GM11168 (cell line): ENCODE data around the gene CINP.
"Not testable (repeated sequence)": the region's sequence is repeated elsewhere in the genome, so short reads cannot be mapped to it uniquely, and the experiment has no call there.

Experiments used
- in situ Hi-C: fragments of 300-500 bp; cut with MboI; formaldehyde crosslinking; loops from one replicate; pipeline ENCODE4 v1.12.0; 2022; ENCODE audit warnings: low sequenced_read_pairs; ENCODE audit not compliant: unreplicated experiment

Gene CINP

DNA sequence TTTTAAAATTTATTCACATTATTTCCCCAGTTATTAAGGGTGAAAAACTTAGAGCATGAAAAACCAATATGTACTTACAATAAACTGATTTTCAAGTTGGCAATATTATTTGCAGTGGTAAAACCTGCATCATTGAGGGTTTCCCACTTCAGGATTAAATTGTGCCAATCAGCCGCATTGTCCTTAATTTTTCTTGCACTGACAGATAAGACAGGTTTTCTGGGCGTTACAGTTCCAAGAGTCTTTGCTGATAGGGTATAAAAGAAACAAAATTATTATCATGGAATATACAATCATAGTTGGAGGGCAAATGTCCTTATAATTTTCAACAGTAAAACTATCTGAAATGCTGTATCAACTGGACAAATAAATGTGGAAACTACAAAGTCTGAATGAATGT, 3.3 kb downstream of the CINP start:
- in situ Hi-C loops = no loop called here

DNA sequence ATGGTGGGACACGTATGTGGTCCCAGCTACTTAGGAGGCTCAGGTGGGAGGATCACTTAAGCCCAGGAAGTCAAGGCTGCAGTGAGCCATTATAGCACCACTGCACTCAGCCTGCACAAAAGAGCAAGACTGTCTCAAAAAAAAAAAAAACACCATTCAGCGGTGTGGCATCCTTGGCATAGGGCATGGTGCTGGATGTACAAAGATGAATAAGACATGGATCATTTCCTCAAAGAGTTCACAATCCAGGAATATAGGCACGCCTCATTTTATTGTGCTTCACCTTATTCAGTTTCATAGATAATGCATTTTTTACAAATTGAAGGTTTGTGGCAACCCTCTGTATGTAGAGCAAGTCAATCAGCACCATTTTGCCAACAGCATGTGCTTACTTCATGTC, 6.4 kb downstream of the CINP start:
- in situ Hi-C loops = no loop called here

DNA sequence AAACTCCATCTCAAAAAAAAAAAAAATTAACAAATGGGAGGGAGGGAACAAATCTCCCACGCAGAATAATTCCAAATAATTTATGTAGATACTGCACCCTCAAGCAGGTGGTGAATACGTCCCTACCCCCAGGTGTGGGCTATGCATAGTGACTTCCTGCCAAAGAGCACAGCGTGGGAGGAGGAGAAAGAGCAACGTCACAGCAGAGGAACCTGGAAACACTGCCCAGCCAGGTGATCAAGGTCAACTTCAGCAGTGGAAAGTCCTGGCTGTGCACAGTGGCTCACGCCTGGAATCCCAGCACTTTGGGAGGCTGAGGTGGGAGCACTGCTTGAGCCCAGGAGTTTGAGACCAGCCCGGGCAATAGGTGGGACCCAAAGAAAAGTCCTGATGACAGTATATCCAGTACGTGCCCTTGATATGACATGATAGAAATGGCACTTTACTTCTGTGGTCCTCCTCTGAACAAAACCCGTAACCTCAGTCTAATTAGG, 9.5 kb downstream of the CINP start:
- in situ Hi-C loops = no loop called here

DNA sequence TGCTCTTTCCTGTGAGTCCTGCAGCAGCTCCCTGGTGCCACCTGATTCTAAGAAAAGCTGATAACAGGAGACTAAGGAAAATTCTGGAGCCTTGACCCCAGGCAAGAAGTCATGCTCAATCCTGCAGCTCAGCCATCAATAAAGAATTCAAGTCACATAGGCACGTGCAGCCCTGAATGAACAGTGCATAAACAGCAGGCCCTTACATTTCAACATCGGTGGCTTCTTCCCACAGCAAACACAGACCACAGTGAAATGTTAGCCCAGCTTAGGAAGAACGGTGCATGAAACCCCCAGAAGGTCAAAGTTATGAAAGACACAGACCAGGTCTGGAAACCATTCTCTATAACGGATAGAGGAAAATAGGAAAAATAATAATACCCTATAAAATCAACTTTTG, 10.5 kb downstream of the CINP start:
- in situ Hi-C loops = no loop called here

DNA sequence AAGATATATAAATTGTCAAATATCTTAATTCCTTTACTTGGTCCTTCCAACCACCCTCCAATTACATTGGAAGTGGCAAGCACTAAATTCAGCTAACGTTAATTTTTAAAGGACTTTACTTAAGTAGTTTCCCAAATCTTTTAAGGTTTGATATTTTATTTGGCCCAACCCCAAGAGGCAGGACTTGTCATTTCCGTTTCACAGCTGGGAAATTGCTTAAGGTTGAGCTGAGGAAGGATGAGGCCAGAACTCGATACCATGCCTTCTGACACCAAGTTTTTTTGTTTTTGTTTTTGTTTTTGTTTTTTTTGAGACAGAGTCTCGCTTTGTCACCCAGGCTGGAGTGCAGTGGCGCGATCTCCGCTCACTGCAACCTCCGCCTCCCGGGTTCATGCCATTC, 11.1 kb downstream of the CINP start:
- in situ Hi-C loops = not testable (repeated sequence)

DNA sequence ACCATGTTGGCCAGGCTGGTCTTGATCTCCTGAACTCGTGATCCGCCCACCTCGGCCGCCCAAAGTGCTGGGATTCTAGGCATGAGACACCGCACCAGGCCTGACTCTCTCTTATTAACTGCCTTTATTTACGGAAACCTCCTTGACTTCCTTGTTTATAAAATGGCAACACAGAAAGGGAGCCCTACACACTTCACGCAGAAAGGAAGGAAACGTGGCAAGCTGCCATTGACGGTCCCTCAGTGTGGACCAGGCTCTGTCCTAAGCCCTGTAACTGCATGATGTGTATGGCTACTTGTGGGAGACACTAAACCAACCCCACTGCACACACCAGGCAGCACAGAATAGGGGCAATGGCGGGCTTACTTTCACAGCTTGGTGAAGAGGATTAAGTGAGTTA, 11.7 kb downstream of the CINP start:
- in situ Hi-C loops = no loop called here

DNA sequence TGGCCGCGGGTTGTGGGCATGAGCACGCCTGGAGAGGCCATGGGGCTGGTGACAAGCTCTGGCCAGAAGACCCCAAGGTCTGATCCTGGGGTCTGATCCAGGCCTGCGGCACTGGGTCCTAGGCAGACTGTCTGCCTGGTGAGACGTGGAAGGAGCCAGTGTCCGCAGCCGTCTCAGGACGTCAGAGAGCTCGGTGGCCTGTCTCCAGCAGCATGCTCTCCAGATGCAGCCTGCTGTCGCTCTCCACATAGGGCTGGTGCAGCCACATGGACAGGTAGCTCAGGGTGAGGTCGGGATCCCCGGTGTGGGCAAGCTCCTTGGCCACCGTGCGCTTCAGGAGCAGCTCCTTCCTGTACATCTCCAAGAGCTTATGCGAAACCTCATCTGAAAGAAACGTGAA, 14.3 kb downstream of the CINP start:
- in situ Hi-C loops = no loop called here

DNA sequence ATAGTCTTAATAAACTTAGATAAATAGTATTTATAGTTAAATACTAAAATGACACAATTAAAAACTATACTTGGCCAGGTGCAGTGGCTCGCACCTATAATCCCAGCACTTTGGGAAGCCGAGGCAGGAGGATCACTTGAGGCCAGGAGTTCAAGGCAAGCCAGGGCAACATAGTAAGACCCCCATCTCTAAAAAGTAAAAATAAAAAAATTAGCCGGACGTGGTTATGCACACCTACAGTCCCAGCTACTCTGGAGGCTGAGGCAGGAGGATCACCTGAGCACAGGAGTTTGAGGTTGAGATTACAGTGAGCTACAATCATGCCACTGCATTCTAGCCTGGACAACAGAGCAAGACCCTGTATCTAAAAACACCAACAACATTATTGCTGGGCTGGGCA, 16.0 kb downstream of the CINP start:
- in situ Hi-C loops = no loop called here

DNA sequence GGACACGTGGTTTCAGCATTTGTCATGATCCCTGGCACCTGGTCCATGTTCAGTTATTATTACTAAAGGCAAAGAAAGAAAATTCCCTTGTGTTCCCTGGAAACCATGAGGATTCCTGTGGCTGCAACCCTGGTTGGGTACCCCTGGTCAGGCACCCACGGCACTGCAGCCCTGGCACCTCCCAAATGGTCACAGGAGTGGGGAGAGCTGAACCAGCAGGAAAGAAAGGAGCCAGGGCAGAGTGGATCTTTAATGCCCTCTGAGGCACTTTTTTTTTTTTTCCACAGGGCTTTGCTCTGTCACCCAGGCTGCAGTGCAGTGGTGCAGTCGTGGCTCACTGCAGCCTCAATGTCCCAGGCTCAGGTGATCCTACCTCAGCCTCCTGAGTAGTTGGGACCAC, 17.5 kb downstream of the CINP start:
- in situ Hi-C loops = no loop called here

DNA sequence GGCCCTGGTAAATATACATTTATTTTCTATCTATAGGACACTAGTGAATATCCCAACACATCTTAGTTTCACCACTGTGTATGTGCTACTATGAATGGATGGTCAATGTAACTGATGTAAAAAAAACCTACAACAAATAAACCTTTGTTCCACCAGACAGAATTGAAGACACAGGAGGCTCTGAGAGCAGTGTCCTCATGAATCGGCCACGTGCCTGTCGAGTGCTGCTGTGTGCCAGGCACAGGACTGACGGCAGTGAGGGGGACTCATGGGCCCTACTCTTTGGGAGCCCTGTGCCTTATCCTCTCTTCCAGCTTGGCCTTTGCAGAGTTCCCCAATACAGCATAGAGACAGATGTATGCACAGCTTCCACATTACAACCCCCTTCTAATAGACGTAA, 18.2 kb downstream of the CINP start:
- in situ Hi-C loops = no loop called here

DNA sequence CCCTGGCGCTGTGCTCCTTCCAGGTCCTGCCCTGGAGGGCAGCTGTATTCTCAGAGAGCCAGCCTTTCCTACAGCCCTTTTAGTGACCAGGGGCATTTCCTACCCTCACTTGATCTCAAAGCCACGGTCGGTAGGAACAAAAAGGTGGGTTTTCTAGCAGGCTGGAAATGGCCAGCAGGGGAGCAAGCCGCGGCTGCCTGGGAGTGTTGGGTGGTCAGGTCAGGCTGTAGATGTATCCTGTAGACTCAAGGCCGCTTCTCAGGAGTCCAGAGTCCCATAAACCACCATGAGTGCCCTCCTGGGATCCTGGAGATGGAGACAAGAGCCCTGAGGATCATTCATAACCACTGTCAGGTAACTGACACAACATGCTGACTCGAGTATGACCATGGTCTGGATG, 18.6 kb downstream of the CINP start:
- in situ Hi-C loops = no loop called here

DNA sequence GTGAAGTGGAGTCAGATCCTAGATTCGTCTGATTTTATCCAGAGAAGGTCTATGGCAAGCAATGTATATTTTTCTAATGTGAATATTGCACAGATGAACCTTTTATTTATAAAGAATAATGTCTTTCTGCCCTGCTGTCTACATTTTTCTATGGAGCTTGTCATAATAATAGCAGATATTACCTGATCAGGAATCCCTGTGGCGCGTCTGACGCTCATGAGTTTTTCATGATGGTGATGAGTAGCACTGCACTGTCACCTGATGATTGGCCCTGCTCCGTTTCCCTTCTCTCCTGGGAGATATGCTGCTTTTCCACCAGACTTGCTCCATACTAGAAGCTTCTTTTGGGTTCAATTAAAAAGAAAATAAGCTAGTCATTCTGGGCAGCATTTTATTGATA, 20.5 kb downstream of the CINP start:
- in situ Hi-C loops = no loop called here

DNA sequence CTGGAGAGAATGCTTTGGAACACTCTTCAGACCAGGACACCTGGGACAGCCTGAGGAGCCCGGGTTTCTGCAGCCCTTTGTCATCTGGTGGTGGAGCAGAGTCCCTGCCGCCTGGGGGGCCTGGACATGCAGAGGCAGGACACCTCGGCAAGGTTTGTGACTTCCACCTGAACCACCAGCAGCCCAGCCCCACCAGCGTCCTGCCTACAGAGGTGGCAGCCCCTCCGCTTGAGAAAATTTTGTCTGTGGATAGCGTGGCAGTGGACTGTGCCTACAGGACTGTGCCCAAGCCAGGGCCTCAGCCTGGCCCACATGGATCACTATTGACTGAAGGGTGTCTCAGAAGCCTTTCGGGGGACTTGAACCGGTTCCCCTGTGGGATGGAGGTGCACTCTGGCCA, 21.1 kb downstream of the CINP start:
- in situ Hi-C loops = no loop called here

DNA sequence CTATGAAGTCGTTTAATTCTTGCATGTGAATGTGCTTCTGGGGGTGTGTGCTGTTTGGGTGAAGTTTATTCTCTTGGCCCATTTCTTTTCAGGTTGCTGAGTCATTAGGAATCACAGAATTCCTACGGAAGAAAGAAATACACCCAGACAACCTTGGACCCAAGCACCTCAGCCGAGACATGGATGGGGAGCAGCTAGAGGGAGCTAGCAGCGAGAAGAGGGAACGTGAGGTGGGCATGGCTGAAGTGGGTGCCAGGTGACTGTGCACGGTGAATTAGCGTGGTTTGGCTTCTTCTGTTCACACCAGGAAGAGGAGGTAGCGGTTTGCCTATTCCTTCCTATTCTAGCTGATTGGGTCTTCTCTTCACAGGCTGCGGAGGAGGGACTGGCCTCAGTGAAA, 24.0 kb downstream of the CINP start:
- in situ Hi-C loops = no loop called here

DNA sequence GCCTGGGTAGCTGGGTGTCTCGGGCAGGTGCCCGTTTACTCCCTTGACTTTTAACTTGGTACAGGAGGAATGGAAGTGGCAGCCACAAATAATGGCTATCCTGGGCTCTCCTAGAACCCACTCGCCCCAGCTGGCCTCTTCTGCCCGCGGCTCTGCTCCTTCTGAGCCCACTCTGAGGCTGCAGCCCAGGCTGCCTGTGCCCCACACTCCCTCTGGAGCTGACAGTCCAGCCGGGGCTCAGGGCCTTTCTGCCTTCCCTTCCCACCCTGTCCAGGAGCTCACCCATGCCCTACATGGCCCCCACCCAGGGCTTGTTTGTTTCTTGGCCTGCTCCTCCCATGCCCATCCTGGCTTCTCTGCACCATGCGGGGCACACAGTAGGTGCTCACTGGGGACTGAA, 27.5 kb downstream of the CINP start:
- in situ Hi-C loops = no loop called here

DNA sequence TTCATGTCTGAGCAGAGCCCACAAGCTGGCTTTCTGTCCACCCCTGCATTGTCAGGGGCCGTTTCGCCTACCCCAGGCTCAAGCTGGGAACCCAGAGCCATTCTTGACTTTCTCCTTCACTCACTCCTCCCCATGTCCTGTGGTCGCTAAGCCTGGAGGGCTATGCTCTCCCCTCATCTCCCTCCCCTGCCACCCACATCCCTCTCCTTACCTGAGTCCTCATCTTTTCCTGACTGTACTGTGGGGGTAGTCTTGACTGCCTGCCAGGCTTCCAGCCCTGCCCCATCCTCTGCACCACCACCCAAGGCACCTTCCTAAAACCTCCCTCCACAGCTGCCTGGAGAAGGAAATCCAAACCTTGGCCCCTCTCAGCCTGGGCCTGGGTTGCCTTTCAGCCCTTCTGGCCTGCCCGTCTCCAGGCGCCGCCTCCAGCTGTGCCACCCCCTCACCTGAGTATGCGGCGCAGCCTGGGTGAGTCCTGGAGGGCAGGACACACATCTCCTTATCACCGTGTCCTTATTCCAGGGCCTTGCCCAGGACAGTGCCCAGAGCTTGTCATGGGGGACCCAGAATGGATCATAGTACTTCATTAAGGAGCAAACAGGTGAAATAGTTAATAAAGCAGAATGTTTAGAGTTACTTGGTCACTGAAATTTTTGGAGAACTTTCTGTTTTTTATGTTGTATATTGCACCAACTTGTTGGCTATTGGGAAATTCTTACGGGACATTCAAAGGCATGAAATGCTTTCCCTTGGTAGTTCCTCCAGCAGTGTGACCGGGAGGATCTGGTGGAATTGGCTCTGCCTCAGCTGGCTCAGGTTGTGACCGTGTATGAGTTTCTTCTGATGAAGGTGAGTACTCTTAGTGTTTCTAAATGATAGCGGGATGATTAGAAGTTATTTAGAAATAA, 28.6 kb downstream of the CINP start:
- in situ Hi-C loops = no loop called here

DNA sequence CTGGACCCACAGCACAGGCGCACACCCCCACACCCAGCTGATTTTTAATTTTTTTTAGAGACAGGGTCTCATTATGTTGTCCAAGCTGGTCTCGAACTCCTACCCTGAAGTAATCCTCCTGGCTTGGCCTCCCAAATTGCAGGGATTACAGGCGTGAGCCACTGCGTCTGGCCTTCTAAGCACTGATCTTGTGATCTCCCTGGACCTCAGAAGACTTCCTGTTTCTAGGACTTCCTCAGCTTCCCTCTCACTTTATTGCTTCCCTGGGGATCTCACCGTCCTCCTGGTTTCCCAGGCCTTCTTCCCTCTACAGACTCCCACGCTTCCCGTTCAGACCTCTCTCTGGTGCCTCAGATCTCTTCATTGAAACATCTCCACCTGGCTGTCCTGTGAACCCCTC, 29.3 kb downstream of the CINP start:
- in situ Hi-C loops = no loop called here

DNA sequence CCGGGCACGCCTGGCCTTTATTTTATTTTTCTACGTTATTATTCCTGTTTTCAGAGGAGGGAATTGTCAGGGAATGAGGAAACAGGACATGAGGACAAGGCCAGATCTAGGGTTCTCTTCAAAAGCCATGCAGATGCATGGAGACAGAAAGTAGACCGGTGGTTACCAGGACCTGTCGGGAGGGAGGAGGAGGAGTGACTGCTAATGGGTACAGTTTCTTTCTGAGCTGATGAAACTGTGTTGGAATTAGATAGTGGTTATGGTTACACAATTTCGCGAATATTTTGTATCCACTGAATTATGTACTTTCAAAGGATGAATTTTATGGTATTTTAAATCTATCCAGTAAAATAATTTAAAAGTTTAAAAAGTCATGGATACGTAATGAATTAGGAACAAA, 31.9 kb downstream of the CINP start:
- in situ Hi-C loops = no loop called here

DNA sequence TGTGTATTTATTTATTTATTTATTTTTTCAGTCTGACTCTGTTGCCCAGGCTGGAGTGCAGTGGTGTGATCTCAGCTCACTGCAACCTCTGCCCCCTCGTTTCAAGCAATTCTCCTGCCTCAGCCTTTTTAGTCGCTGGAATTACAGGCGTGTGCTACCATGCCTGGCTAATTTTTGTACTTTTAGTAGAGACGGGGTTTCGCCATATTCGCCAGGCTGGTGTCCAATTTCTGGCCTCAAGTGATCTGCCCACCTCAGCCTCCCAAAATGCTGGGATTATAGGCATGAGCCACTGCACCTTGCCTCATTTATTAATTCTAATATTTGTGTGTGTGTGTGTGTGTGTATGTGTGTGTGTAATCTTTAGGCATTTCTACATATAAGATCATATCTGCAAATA, 33.3 kb downstream of the CINP start:
- in situ Hi-C loops = loop anchor here (5.0 kb wide), 1 partner anchor 58 kb away; no protein-coding TSS in a partner anchor

DNA sequence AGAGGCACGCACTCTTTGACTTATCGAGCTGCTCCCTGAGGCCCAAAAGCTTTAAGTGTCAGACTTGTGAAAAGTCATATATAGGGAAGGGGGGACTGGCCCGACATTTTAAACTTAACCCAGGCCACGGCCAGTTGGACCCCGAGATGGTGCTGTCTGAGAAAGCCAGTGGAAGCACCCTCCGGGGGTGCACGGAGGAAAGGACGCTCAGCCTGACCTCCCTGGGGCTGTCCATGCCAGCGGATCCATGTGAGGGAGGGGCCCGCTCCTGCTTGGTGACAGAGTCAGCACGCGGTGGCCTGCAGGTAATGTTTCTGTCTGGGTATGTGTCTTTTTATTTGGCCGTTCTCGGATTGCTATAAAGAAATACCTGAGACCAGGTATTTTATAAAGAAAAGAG, 36.1 kb downstream of the CINP start:
- in situ Hi-C loops = loop anchor here (5.0 kb wide), 1 partner anchor 61 kb away; no protein-coding TSS in a partner anchor

DNA sequence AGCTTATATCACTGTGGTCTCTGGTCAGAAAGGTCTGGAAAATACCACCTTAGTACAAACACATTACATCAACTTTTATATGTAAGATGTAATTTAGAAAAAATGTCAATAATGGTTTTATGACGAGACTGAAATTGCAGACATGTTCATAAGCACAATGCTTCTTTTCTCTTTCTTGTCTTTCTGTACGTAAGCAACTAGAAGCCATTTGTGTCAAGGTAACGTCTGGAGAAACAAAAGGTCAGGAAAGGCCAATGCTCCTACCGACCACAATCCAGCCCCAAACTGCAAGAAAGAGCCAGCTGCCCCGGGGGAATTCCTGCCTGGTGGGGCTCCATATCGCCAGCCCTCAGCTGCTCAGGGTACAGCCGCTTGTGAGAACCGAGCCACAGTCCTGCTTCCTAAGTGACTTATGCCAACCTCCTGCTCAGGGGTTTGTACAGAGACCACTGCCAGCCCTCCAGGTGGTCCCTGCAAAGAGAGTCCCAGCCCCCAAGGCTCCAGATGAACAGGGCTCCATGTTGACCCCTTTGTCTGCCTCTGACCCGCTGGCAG, 36.8 kb downstream of the CINP start:
- in situ Hi-C loops = loop anchor here (5.0 kb wide), 1 partner anchor 61 kb away; no protein-coding TSS in a partner anchor

DNA sequence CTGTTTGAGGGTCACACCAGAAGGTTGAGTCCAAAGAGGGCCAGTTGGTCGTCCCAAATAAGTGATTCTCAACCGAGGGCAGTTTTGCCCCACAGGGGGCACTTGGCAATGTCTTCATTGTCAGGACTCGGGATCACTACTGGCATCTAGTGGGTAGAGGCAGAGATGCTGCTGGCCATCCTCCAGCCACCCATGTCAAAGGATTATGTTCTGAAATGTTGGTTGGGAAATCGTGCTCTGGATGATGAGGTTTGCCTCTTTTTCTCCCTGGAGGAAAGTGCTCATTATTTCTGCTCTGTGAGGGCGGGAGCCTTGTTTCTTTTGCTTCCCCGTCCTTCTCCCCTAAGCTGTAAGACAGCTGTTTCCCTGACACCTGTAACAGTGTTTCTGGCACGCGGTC, 39.6 kb downstream of the CINP start:
- in situ Hi-C loops = no loop called here
